Gastrocnemius medialis (tissue), 4 donors: ENCODE measurements around the gene NOL12.

Experiments used
- CTCF ChIP-seq, 5 experiments: fragments of 450-650 bp in 3 of 5; fragments of 200-600 bp in 2 of 5; sonication (generic) in 2 of 5; IDR thresholded peaks in 4 of 5; conservative IDR thresholded peaks in 1 of 5; 1 replicate in 4 of 5; 2 replicates in 1 of 5; pipeline ENCODE4 v1.5.1; 2016 to 2019; ENCODE audit warnings: antibody characterized with exemption in 5 of 5, mild to moderate bottlenecking in 3 of 5, moderate library complexity in 3 of 5
- POLR2A ChIP-seq, 2 donors: fragments of 450-650 bp; IDR thresholded peaks; one replicate each; pipeline ENCODE4 v1.6.1; 2017; ENCODE audit warnings: antibody characterized with exemption in 2 of 2, mild to moderate bottlenecking in 2 of 2, moderate library complexity in 2 of 2

GRCh38 chr22:37741312-37741795 lies 55.2 kb downstream of the NOL12 start:
- TF ChIP-seq CTCF (IDR thresholded peaks at IDR 0.05 in 4 of 5, conservative IDR thresholded peaks at IDR 0.05 in 1 of 5) (no peak), POLR2A (IDR thresholded peaks at IDR 0.05) (no peak)
